Neuronal stem cell (in vitro differentiated cells): ENCODE measurements around the gene ZNF132.
"Not testable (repeated sequence)": the region's sequence is repeated elsewhere in the genome, so short reads cannot be mapped to it uniquely, and the experiment has no call there.

Experiments used
- DNase-seq: peaks from one replicate; pipeline ENCODE4 v3.0.0-alpha.2; 2013; ENCODE audit warnings: low spot score
- H2AFZ ChIP-seq: one replicate; pipeline ENCODE4 v1.6.1; 2013; ENCODE audit warnings: mild to moderate bottlenecking, low read length, inconsistent platforms
- H2AK5ac ChIP-seq: 2 replicates; pipeline ENCODE4 v1.6.1; 2013; ENCODE audit warnings: low read depth, mild to moderate bottlenecking, inconsistent platforms, low read length, moderate library complexity, mixed read lengths
- H2BK120ac ChIP-seq: 2 replicates; pipeline ENCODE4 v1.6.1; 2013; ENCODE audit warnings: low read depth, mild to moderate bottlenecking, inconsistent platforms, low read length, moderate library complexity, mixed read lengths
- H2BK12ac ChIP-seq: one replicate; pipeline ENCODE4 v1.6.1; 2013; ENCODE audit warnings: low read length, inconsistent platforms
- H2BK15ac ChIP-seq: 2 replicates; pipeline ENCODE4 v1.6.1; 2013; ENCODE audit warnings: mild to moderate bottlenecking, low read length, inconsistent platforms, mixed read lengths
- H2BK5ac ChIP-seq: one replicate; pipeline ENCODE4 v1.6.1; 2013; ENCODE audit warnings: inconsistent platforms, mild to moderate bottlenecking, low read length, moderate library complexity
- H3K14ac ChIP-seq: one replicate; pipeline ENCODE4 v1.6.1; 2013; ENCODE audit warnings: low read length, inconsistent platforms
- H3K18ac ChIP-seq: 2 replicates; pipeline ENCODE4 v1.6.1; 2013; ENCODE audit warnings: low read length, inconsistent platforms
- H3K23ac ChIP-seq: 2 replicates; pipeline ENCODE4 v1.6.1; 2013; ENCODE audit warnings: low read depth, mild to moderate bottlenecking, mixed read lengths, low read length, inconsistent platforms; ENCODE audit not compliant: poor library complexity
- H3K27ac ChIP-seq: replicated peaks from 3 replicates; pipeline ENCODE4 v1.5.1; 2013; ENCODE audit warnings: low read length, inconsistent platforms
- H3K27me3 ChIP-seq, 3 experiments: 2 replicates each; pipeline ENCODE4 v1.6.1; 2013; ENCODE audit warnings: low read length in 3 of 3, mild to moderate bottlenecking in 2 of 3, inconsistent platforms in 1 of 3, low read depth in 1 of 3, mixed read lengths in 1 of 3, moderate library complexity in 1 of 3; ENCODE audit not compliant: control insufficient read depth in 3 of 3, insufficient read depth in 3 of 3
- H3K36me3 ChIP-seq, 2 donors: replicated peaks in 1 of 2; 2 replicates each; pipeline ENCODE4 v1.6.1; 2013; ENCODE audit warnings: low read length in 2 of 2; ENCODE audit not compliant: control insufficient read depth in 2 of 2, insufficient read depth in 2 of 2
- H3K4ac ChIP-seq: 2 replicates; pipeline ENCODE4 v1.6.1; 2013; ENCODE audit warnings: inconsistent platforms, mild to moderate bottlenecking, low read length, moderate library complexity
- H3K4me1 ChIP-seq, 2 donors: 1 replicate in 1 of 2; 2 replicates in 1 of 2; pipeline ENCODE4 v1.6.1; 2013; ENCODE audit warnings: low read length in 2 of 2, low read depth in 1 of 2; ENCODE audit not compliant: control insufficient read depth in 2 of 2, insufficient read depth in 1 of 2
- H3K4me2 ChIP-seq: one replicate; pipeline ENCODE4 v1.6.1; 2013; ENCODE audit warnings: mild to moderate bottlenecking, low read length, inconsistent platforms; ENCODE audit not compliant: insufficient read depth, poor library complexity, severe bottlenecking
- H3K4me3 ChIP-seq, 2 donors: 2 replicates each; pipeline ENCODE4 v1.5.1; 2013; ENCODE audit warnings: low read length in 2 of 2, mild to moderate bottlenecking in 2 of 2, inconsistent platforms in 1 of 2, moderate library complexity in 1 of 2
- H3K79me1 ChIP-seq: one replicate; pipeline ENCODE4 v1.6.1; 2013; ENCODE audit warnings: low read depth, mild to moderate bottlenecking, inconsistent platforms, low read length, moderate library complexity
- H3K9ac ChIP-seq: one replicate; pipeline ENCODE4 v1.6.1; 2013; ENCODE audit warnings: mild to moderate bottlenecking, low read depth, low read length, inconsistent platforms; ENCODE audit not compliant: poor library complexity
- H3K9me3 ChIP-seq, 2 donors: replicated peaks in 1 of 2; 2 replicates each; pipeline versions ENCODE3 to v1.6.1; 2013; ENCODE audit warnings: low read length in 2 of 2, mild to moderate bottlenecking in 2 of 2, inconsistent platforms in 1 of 2, low read depth in 1 of 2, mixed read lengths in 1 of 2, moderate library complexity in 1 of 2; ENCODE audit not compliant: control insufficient read depth in 2 of 2, insufficient read depth in 1 of 2
- H4K8ac ChIP-seq: one replicate; pipeline ENCODE4 v1.6.1; 2013; ENCODE audit warnings: low read depth, mild to moderate bottlenecking, inconsistent platforms, low read length, moderate library complexity
- H4K91ac ChIP-seq: one replicate; pipeline ENCODE4 v1.6.1; 2013; ENCODE audit warnings: low read length, low read depth, mild to moderate bottlenecking, inconsistent platforms; ENCODE audit not compliant: poor library complexity
- WGBS, 2 donors: extraction: QIAGEN DNeasy Blood & Tissue Kit; methylation state at CpG; one replicate each; pipeline ENCODE4 v1.1.7; 2013; ENCODE audit warnings: missing lambda C conversion rate in 2 of 2, mixed read lengths in 1 of 2; ENCODE audit not compliant: insufficient read length in 2 of 2, insufficient replicate concordance in 1 of 2; ENCODE audit errors: extremely low coverage in 2 of 2; 5-methylcytosine and 5-hydroxymethylcytosine counted together

The ZNF132 gene

DNA sequence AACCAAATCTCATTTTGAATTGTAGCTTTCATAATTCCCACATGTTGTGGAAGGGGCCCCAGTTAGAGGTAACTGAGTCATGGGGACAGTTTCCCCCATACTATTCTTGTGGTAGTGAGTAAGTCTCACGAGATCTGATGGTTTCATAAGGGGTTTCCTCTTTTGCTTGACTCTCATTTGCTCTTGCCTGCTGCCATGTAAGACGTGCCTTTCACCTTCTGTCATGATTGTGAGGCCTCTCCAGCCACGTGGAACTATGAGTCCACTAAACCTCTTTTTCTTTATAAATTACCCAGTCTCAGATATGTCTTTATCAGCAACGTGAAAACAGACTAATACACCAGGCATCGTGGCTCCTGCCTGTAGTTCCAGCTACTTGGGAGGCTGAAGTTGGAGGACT lies 10.0 kb upstream of the ZNF132 start:
- H3K23ac ChIP-seq, H3K79me1 ChIP-seq, H2AFZ ChIP-seq, H3K4ac ChIP-seq, H2AK5ac ChIP-seq, H3K14ac ChIP-seq, H3K4me3 ChIP-seq, H2BK12ac ChIP-seq, H4K91ac ChIP-seq, H2BK120ac ChIP-seq, H3K18ac ChIP-seq, H3K27ac ChIP-seq, H3K9ac ChIP-seq, H2BK15ac ChIP-seq, H3K27me3 ChIP-seq, H4K8ac ChIP-seq, H3K4me2 ChIP-seq, DNase-seq, H2BK5ac ChIP-seq: not testable (repeated sequence)
- no CpG with 5 or more reads among the region's 5 CpGs for WGBS, 2 donors
- H3K4me1 ChIP-seq, result peaks cover 2 to 10% of the 10 kb centered on the region in 2 donors
- peaks cover 2 to 13% of the 10 kb centered on the region in 2 donors for H3K36me3 ChIP-seq
- peaks cover 4 to 20% of the 10 kb centered on the region in 2 donors for H3K9me3 ChIP-seq

DNA sequence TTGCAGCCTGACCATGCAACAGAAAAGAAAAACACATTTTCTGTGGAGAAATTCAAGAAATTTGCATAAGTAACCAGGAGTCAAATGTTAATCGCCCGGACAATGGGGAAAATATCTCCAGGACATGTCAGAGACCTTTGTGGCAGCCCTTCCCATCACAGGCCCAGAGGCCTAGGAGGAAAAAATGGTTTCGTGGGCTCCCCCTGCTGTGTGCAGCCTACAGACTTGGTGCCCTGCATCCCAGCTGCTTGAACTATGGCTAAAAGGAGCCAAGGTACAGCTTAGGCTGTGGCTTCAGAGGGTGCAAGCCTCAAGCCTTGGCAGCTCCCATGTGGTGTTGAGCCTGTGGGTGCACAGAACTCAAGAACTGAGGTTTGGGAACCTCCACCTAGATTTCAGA lies 8.9 kb upstream of the ZNF132 start:
- H2AK5ac ChIP-seq, H3K27ac ChIP-seq, H3K4me2 ChIP-seq, H2BK15ac ChIP-seq, H3K36me3 ChIP-seq, H3K23ac ChIP-seq, H4K91ac ChIP-seq, H2AFZ ChIP-seq, H2BK120ac ChIP-seq, H3K4ac ChIP-seq, H3K9ac ChIP-seq, H2BK12ac ChIP-seq, DNase-seq, H3K18ac ChIP-seq, H3K4me3 ChIP-seq, H3K79me1 ChIP-seq, H3K14ac ChIP-seq, H2BK5ac ChIP-seq, H3K27me3 ChIP-seq, H4K8ac ChIP-seq: not testable (repeated sequence)
- peaks cover 2 to 10% of the 10 kb centered on the region in 2 donors for H3K4me1 ChIP-seq
- peaks cover 4 to 20% of the 10 kb centered on the region in 2 donors for H3K9me3 ChIP-seq
- WGBS, 2 donors, result no CpG with 5 or more reads among the region's 3 CpGs

DNA sequence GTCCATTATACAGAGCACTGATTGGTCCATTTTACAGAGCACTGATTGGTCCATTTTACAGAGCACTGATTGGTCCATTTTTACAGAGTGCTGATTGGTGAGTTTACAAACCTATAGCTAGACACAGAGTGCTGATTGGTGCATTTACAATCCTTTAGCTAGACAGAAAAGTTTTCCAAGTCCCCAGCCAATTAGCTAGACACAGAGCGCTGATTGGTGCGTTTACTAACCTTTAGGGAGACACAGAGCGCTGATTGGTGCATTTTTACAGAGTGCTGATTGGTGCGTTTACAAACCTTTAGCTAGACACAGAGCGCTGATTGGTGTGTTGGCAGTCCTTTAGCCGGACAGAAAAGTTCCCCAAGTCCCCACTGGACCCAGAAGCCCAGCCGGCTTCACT lies 3.0 kb upstream of the ZNF132 start:
- not testable (repeated sequence) for H3K27ac ChIP-seq, H4K91ac ChIP-seq, H4K8ac ChIP-seq, H3K4me2 ChIP-seq, H2BK120ac ChIP-seq, H3K4ac ChIP-seq, H3K36me3 ChIP-seq, H3K18ac ChIP-seq, H3K79me1 ChIP-seq, H3K23ac ChIP-seq, H3K9ac ChIP-seq, H2BK12ac ChIP-seq, H2BK15ac ChIP-seq, H2AK5ac ChIP-seq, H2AFZ ChIP-seq, DNase-seq, H3K4me3 ChIP-seq, H3K27me3 ChIP-seq, H3K14ac ChIP-seq, H2BK5ac ChIP-seq
- Histone ChIP-seq H3K4me1 (peaks cover 0 to 10% of the 10 kb centered on the region in 2 donors), H3K9me3 (peaks cover 9 to 19% of the 10 kb centered on the region in 2 donors)
- no CpG with 5 or more reads among the region's 7 CpGs for WGBS, 2 donors

DNA sequence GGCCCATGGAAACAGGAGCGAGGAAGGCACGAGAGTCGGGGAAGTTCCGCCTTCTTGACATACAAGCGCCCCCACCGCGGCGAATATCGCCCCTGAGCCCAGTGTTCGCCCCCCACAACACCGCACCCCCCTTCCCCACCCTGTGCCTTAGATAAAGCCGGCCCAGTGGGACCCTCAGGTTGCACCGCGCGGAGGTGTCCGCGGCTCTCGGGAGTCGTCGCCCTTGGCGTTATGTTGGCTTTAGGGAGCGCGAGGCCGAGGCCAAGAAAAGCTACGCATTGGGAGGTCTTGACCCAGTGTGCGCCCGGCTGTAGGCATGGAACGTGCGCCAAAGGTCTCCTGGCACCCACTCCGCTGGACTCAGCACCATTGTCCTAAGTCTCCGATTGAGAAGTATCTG lies 603 bp upstream of the ZNF132 start:
- Histone ChIP-seq H2BK12ac (no peak overlapping the region), H2AK5ac (peak overlapping the region; percentile 66), H2BK15ac (no peak overlapping the region), H3K23ac (no peak overlapping the region), H3K36me3 (peaks cover 5 to 23% of the 10 kb centered on the region in 2 donors), H3K4me3 (peak overlapping the region; percentile 69 to 83), H3K4me1 (peaks cover 0 to 10% of the 10 kb centered on the region in 2 donors), H3K9me3 (peaks cover 21 to 30% of the 10 kb centered on the region in 2 donors), H3K4me2 (peak overlapping the region; percentile 93), H3K18ac (peak overlapping the region; percentile 92), H4K91ac (no peak overlapping the region), H3K79me1 (peaks cover 6% of the 10 kb centered on the region), H3K9ac (peak overlapping the region; percentile 60), H4K8ac (no peak overlapping the region), H3K4ac (no peak overlapping the region), H3K14ac (peak overlapping the region; percentile 21), H3K27me3 (no peaks in the 10 kb centered on the region), H2BK5ac (no peak overlapping the region), H3K27ac (no peak overlapping the region), H2BK120ac (no peak overlapping the region), H2AFZ (peak overlapping the region; percentile 82)
- no peak for DNase-seq
- no CpG with 5 or more reads among the region's 31 CpGs for WGBS, 2 donors
